Gastrocnemius medialis (tissue), 4 donors: ENCODE data around the gene NDUFB7.

Experiments used
- POLR2A ChIP-seq, 2 donors: fragments of 450-650 bp; IDR thresholded peaks; one replicate each; pipeline ENCODE4 v1.6.1; 2017; ENCODE audit warnings: antibody characterized with exemption in 2 of 2, mild to moderate bottlenecking in 2 of 2, moderate library complexity in 2 of 2
- TF ChIP-seq, protein P1 (sequence below), 5 experiments: fragments of 450-650 bp in 3 of 5; fragments of 200-600 bp in 2 of 5; sonication (generic) in 2 of 5; IDR thresholded peaks in 4 of 5; conservative IDR thresholded peaks in 1 of 5; 1 replicate in 4 of 5; 2 replicates in 1 of 5; pipeline ENCODE4 v1.5.1; 2016 to 2019; ENCODE audit warnings: antibody characterized with exemption in 5 of 5, mild to moderate bottlenecking in 3 of 5, moderate library complexity in 3 of 5

DNA sequence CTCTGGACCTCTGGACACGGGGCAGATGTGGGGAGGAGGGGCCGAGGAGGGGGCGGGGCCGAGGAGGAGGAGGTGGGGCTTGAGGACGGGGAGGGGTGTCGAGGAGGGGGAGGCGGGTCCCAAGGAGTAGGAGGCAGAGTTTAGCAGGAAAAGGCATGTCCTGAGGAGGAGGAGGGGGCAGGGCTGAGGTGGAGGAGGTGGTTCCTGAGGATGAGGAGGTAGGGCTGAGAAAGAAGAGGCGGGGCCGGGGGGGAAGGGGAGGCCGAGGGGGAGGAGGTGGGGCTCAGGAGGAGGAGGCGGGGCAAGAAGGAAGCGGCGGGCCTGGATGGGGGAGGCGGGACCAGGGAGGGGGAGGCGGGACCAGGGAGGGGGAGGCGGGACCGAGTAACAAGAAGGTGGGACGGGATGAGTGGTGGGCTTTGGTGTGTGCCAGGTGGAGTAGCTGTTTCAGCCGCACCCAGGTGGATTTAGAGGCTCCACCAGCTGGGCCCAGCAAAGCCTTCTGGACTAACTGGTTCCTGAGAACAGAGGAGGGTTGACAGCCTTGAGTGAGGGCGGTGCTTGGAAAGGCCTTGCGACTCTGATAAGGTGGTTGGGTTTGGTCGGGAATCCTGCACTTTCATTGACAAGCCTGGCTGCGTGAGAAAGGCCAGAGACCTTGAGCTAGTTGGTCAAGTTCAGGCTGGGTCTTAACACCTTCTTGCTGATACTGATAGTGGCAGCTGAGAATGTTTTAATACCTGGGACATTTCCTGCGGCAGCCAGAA is 34.8 kb downstream of the NDUFB7 start:
- no peak for TF ChIP-seq POLR2A (IDR thresholded peaks at IDR 0.05)
- TF ChIP-seq, protein P1, sequence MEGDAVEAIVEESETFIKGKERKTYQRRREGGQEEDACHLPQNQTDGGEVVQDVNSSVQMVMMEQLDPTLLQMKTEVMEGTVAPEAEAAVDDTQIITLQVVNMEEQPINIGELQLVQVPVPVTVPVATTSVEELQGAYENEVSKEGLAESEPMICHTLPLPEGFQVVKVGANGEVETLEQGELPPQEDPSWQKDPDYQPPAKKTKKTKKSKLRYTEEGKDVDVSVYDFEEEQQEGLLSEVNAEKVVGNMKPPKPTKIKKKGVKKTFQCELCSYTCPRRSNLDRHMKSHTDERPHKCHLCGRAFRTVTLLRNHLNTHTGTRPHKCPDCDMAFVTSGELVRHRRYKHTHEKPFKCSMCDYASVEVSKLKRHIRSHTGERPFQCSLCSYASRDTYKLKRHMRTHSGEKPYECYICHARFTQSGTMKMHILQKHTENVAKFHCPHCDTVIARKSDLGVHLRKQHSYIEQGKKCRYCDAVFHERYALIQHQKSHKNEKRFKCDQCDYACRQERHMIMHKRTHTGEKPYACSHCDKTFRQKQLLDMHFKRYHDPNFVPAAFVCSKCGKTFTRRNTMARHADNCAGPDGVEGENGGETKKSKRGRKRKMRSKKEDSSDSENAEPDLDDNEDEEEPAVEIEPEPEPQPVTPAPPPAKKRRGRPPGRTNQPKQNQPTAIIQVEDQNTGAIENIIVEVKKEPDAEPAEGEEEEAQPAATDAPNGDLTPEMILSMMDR (IDR thresholded peaks at IDR 0.05 in 4 of 5, conservative IDR thresholded peaks at IDR 0.05 in 1 of 5): no peak
